ENCODE results near the gene CABLES1. TPM values are rescaled to one million over a fixed set of nuclear protein-coding genes. Genes with fewer than 3 reads are reported as not detected.

The CABLES1 gene
- total and polyA plus RNA-seq, 2 of the 8 experiments (the other 6 are each of a cell fraction or from before 2014, with no cell fraction given): 9.2 to 26.4 TPM

- H4K8ac ChIP-seq (ENCODE audit: extremely low read depth, insufficient read depth, low read length): no peak overlapping the region
- no peak overlapping the region for H3K56ac ChIP-seq (replicated peaks; ENCODE audit: insufficient read length, low read depth, low read length)
- H3K4ac ChIP-seq (replicated peaks; ENCODE audit: insufficient read length, low read depth, low read length): no peak overlapping the region
- H2BK120ac ChIP-seq (replicated peaks; ENCODE audit: low read depth, low read length): no peak overlapping the region
- no peak overlapping the region for H3K18ac ChIP-seq (ENCODE audit: extremely low read depth, low read length)
- 0 out of 2 replicates have a peak, but pooled peaks cover 4% of the 10 kb centered on the region for H3K23me2 ChIP-seq (ENCODE audit: low read depth, low read length)
- H3K36me3 ChIP-seq (ENCODE audit: control insufficient read depth in 2 of 4, insufficient read depth in 4 of 4, low read length in 3 of 4): peaks cover 0 to 14% (median 7%) of the 10 kb centered on the region in 4 experiments; a peak in 5 of 8 replicates
- H4K20me1 ChIP-seq (replicated peaks in 1 of 2; ENCODE audit: control insufficient read depth in 1 of 2, insufficient read depth in 2 of 2, low read length in 2 of 2): no peaks in the 10 kb centered on the region
- no peak overlapping the region for H2BK5ac ChIP-seq (ENCODE audit: low read depth, low read length)
- no peak overlapping the region for H3K27ac ChIP-seq (ENCODE audit: low read depth, low read length)
- H4K91ac ChIP-seq (replicated peaks; ENCODE audit: insufficient read length, low read length): no peak overlapping the region
- CTCF ChIA-PET (ENCODE audit: partially characterized antibody): interaction anchor here (0.6 to 5.1 kb wide), 10 partner anchors 10 to 201 kb away, joined by 3 to 27 read pairs (median 3); no protein-coding TSS in a partner anchor
- H2AK5ac ChIP-seq (ENCODE audit: low read depth, low read length): no peak overlapping the region
- H3K27me3 ChIP-seq (replicated peaks in 1 of 4; ENCODE audit: control insufficient read depth in 3 of 4, extremely low read depth in 1 of 4, insufficient read depth in 3 of 4, low read length in 3 of 4): no peaks in the 10 kb centered on the region
- no peak overlapping the region for H2AFZ ChIP-seq (ENCODE audit: low read length)
- WGBS, 2 experiments (ENCODE audit: extremely low coverage in 1 of 2, insufficient coverage in 1 of 2, insufficient read length in 1 of 2, insufficient replicate concordance in 2 of 2, low coverage in 1 of 2, low lambda C conversion rate in 2 of 2, missing lambda C conversion rate in 1 of 2): 94% methylated on average over 9 of the region's 10 CpGs; no CpG with 5 or more reads in 1 of the 2 experiments
- no peaks in the 10 kb centered on the region; a peak in 1 of 4 replicates for H3K9me3 ChIP-seq (ENCODE audit: insufficient read depth in 2 of 2, low read depth in 1 of 2, low read length in 1 of 2)
- H2BK15ac ChIP-seq (ENCODE audit: low read length): no peak overlapping the region
- no peaks in the 10 kb centered on the region for H3K4me1 ChIP-seq (replicated peaks in 1 of 4; ENCODE audit: control insufficient read depth in 3 of 4, insufficient read depth in 4 of 4, low read length in 3 of 4)
- H3K79me1 ChIP-seq (ENCODE audit: low read depth, low read length): no peaks in the 10 kb centered on the region; the same call in 1 of the 2 replicates
- no peak overlapping the region for H3K4me3 ChIP-seq (ENCODE audit: extremely low read depth in 1 of 4, insufficient read depth in 2 of 4, low read depth in 3 of 4, low read length in 4 of 4)
- no peak overlapping the region for H2BK20ac ChIP-seq (ENCODE audit: low read length)
- no peak overlapping the region for H2BK12ac ChIP-seq (ENCODE audit: low read depth, low read length)
- no peak overlapping the region for H3K9ac ChIP-seq (replicated peaks in 1 of 4; ENCODE audit: extremely low read depth in 1 of 4, low read depth in 3 of 4, low read length in 3 of 4)
- no peaks in the 10 kb centered on the region for H3K79me2 ChIP-seq (ENCODE audit: control insufficient read depth in 1 of 2, insufficient read depth in 2 of 2, low read length in 2 of 2)
- no peak for TF ChIP-seq E2F6 (IDR thresholded peaks at IDR 0.05)
- TF ChIP-seq, protein P1, sequence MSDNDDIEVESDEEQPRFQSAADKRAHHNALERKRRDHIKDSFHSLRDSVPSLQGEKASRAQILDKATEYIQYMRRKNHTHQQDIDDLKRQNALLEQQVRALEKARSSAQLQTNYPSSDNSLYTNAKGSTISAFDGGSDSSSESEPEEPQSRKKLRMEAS (IDR thresholded peaks at IDR 0.05): no peak
- no peak overlapping the region for H3K14ac ChIP-seq (ENCODE audit: insufficient read length)
- no peak overlapping the region for H4K5ac ChIP-seq (ENCODE audit: insufficient read length, low read depth, low read length)
- no peak for FAIRE-seq
- no peak overlapping the region for H3K23ac ChIP-seq (ENCODE audit: insufficient read length)
- no peak overlapping the region for H3K4me2 ChIP-seq (ENCODE audit: insufficient read depth in 1 of 2, low read depth in 2 of 2, low read length in 2 of 2)
- POLR2A ChIA-PET (ENCODE audit: partially characterized antibody): interaction anchor here (1.3 to 1.5 kb wide), 2 partner anchors 8 to 42 kb away, joined by 3 to 5 read pairs; no protein-coding TSS in a partner anchor
- DNase-seq (ENCODE audit: low read depth in 1 of 2, low spot score in 2 of 2): no peak
These were observed 69.4 kb downstream of the CABLES1 start for GRCh38 chr18:23204589-23205235.
